ENCODE data around the gene ITGA6.
A peak's percentile ranks its signal among the peaks of the same experiment; 100 is the strongest.

Gene ITGA6

GRCh38 chr2:172555272-172555521 lies 127.8 kb downstream of the ITGA6 start:
- H3K4me3 ChIP-seq (replicated peaks; ENCODE audit: low read depth, low read length), result peak overlapping the region; percentile 82
- no peak for TF ChIP-seq CTCF (IDR thresholded peaks at IDR 0.05; ENCODE audit: low read length, missing control alignments)
- DNase-seq (ENCODE audit: low read depth), result no peak
